MM.1S (cell line): Measurements from ENCODE around the gene DHRS7.

ENCODE experiments used
- DNase-seq: peaks from one replicate; pipeline ENCODE4 v3.0.0-alpha.2; 2015
- H2AFZ ChIP-seq: fragments of 300-600 bp; sonication (generic); 2 replicates; pipeline ENCODE4 v1.6.0; 2016; ENCODE audit warnings: antibody characterized with exemption, low read length
- H3F3A ChIP-seq: fragments of 300-600 bp; sonication (generic); 2 replicates; pipeline ENCODE4 v1.6.1; 2016; ENCODE audit warnings: mild to moderate bottlenecking, antibody characterized with exemption, low read length, moderate library complexity, mixed read lengths; ENCODE audit not compliant: insufficient read depth
- H3K27ac ChIP-seq: fragments of 300-600 bp; sonication (generic); 2 replicates; pipeline ENCODE4 v1.5.1; 2016; ENCODE audit warnings: mild to moderate bottlenecking, low read length
- H3K27me3 ChIP-seq: fragments of 300-600 bp; sonication (generic); replicated peaks from 2 replicates; pipeline ENCODE4 v1.6.0; 2016; ENCODE audit warnings: low read length; ENCODE audit not compliant: insufficient read depth
- H3K36me3 ChIP-seq: fragments of 300-600 bp; sonication (generic); replicated peaks from 2 replicates; pipeline ENCODE4 v1.6.1; 2016; ENCODE audit warnings: mild to moderate bottlenecking, low read length, mixed read lengths; ENCODE audit not compliant: insufficient read depth
- H3K4me1 ChIP-seq: fragments of 300-600 bp; sonication (generic); 2 replicates; pipeline ENCODE4 v1.6.1; 2016; ENCODE audit warnings: low read length, mixed read lengths
- H3K4me2 ChIP-seq: fragments of 300-600 bp; sonication (generic); 2 replicates; pipeline ENCODE4 v1.6.0; 2016; ENCODE audit warnings: low read depth, low read length
- H3K4me3 ChIP-seq: fragments of 300-600 bp; sonication (generic); 2 replicates; pipeline ENCODE4 v1.5.1; 2016; ENCODE audit warnings: low read length, mixed read lengths
- H3K79me2 ChIP-seq: fragments of 300-600 bp; sonication (generic); 2 replicates; pipeline ENCODE4 v1.6.1; 2016; ENCODE audit warnings: mixed run types, low read length, mixed read lengths
- H3K9ac ChIP-seq: fragments of 300-600 bp; sonication (generic); 2 replicates; pipeline ENCODE4 v1.6.1; 2016; ENCODE audit warnings: low read length, mixed read lengths
- H3K9me2 ChIP-seq: fragments of 300-600 bp; sonication (generic); replicated peaks from 2 replicates; pipeline ENCODE4 v1.6.1; 2016; ENCODE audit warnings: mild to moderate bottlenecking, low read length, mixed read lengths; ENCODE audit not compliant: insufficient read depth
- H3K9me3 ChIP-seq: fragments of 300-600 bp; sonication (generic); replicated peaks from 2 replicates; pipeline ENCODE4 v1.6.1; 2016; ENCODE audit warnings: mild to moderate bottlenecking, low read length, mixed read lengths; ENCODE audit not compliant: insufficient read depth
- H4K20me1 ChIP-seq: fragments of 300-600 bp; sonication (generic); 2 replicates; pipeline ENCODE4 v1.6.1; 2016; ENCODE audit warnings: mild to moderate bottlenecking, low read length, moderate library complexity, mixed read lengths; ENCODE audit not compliant: insufficient read depth
- CTCF ChIP-seq: fragments of 300-600 bp; sonication (generic); IDR thresholded peaks from 2 replicates; pipeline ENCODE4 v1.5.1; 2016; ENCODE audit warnings: antibody characterized with exemption, low read length, mixed read lengths
- EZH2 ChIP-seq: fragments of 300-600 bp; sonication (generic); optimal IDR thresholded peaks from 2 replicates; pipeline ENCODE3; 2017; ENCODE audit warnings: low read depth, mild to moderate bottlenecking, antibody characterized with exemption, low read length, mixed read lengths
- EZH2phosphoT487 ChIP-seq: fragments of 300-600 bp; sonication (generic); IDR thresholded peaks from 2 replicates; pipeline ENCODE4 v1.6.1; 2018; ENCODE audit warnings: antibody characterized with exemption, low read length

DHRS7 gene

GRCh38 chr14:60097974-60098373 is 67.2 kb downstream of the DHRS7 start:
- peaks cover 7% of the 10 kb centered on the region for H3K4me1 ChIP-seq
- no peak overlapping the region for H3K4me3 ChIP-seq
- H3K27me3 ChIP-seq, result no peaks in the 10 kb centered on the region
- H3K4me2 ChIP-seq, result no peak overlapping the region
- peaks cover 36% of the 10 kb centered on the region for H3K79me2 ChIP-seq
- DNase-seq, result no peak
- H2AFZ ChIP-seq, result no peak overlapping the region
- H4K20me1 ChIP-seq, result no peaks in the 10 kb centered on the region
- no peaks in the 10 kb centered on the region for H3K9me3 ChIP-seq
- H3K9me2 ChIP-seq, result no peaks in the 10 kb centered on the region
- no peaks in the 10 kb centered on the region for H3K36me3 ChIP-seq
- TF ChIP-seq CTCF (no peak), EZH2phosphoT487 (no peak), EZH2 (no peak)
- no peak overlapping the region for H3K27ac ChIP-seq
- H3F3A ChIP-seq, result peaks cover under 1% of the 10 kb centered on the region; the same call in 1 of the 2 replicates
- no peak overlapping the region for H3K9ac ChIP-seq

- H3K9me3 ChIP-seq, result no peaks in the 10 kb centered on the region
- no peaks in the 10 kb centered on the region for H3K9me2 ChIP-seq
- no peak for TF ChIP-seq EZH2phosphoT487
- no peak for TF ChIP-seq CTCF
- no peak for TF ChIP-seq EZH2
- DNase-seq, result no peak
- no peaks in the 10 kb centered on the region for H3K27me3 ChIP-seq
- H3K4me3 ChIP-seq, result no peak overlapping the region
- no peaks in the 10 kb centered on the region for H3K36me3 ChIP-seq
- H3K4me1 ChIP-seq, result peaks cover 7% of the 10 kb centered on the region
- H2AFZ ChIP-seq, result no peak overlapping the region
- H4K20me1 ChIP-seq, result no peaks in the 10 kb centered on the region
- H3F3A ChIP-seq, result peaks cover 9% of the 10 kb centered on the region; the same call in 1 of the 2 replicates
- H3K27ac ChIP-seq, result no peak overlapping the region
- H3K4me2 ChIP-seq, result no peak overlapping the region
- H3K79me2 ChIP-seq, result peaks cover 42% of the 10 kb centered on the region
- H3K9ac ChIP-seq, result no peak overlapping the region
Measured at GRCh38 chr14:60095781-60096450, 69.3 kb downstream of the DHRS7 start.

GRCh38 chr14:60095231-60095630 is 70.0 kb downstream of the DHRS7 start:
- H3K4me1 ChIP-seq, result peaks cover 7% of the 10 kb centered on the region
- no peak overlapping the region for H3K9ac ChIP-seq
- no peaks in the 10 kb centered on the region for H3K36me3 ChIP-seq
- no peaks in the 10 kb centered on the region for H4K20me1 ChIP-seq
- peaks cover 9% of the 10 kb centered on the region; the same call in 1 of the 2 replicates for H3F3A ChIP-seq
- TF ChIP-seq CTCF (no peak), EZH2 (no peak), EZH2phosphoT487 (no peak)
- H3K27me3 ChIP-seq, result no peaks in the 10 kb centered on the region
- no peak for DNase-seq
- peaks cover 42% of the 10 kb centered on the region for H3K79me2 ChIP-seq
- H3K9me2 ChIP-seq, result no peaks in the 10 kb centered on the region
- H3K9me3 ChIP-seq, result no peaks in the 10 kb centered on the region
- H3K4me3 ChIP-seq, result no peak overlapping the region
- H2AFZ ChIP-seq, result no peak overlapping the region
- no peak overlapping the region for H3K27ac ChIP-seq
- H3K4me2 ChIP-seq, result no peak overlapping the region
